ENCODE data around the gene C6. TPM values are rescaled to one million over a fixed set of nuclear protein-coding genes. Genes with fewer than 3 reads are reported as not detected.

Gene C6
- total and polyA plus RNA-seq, 4 donors, result 125 to 916 (median 269) TPM

DNA sequence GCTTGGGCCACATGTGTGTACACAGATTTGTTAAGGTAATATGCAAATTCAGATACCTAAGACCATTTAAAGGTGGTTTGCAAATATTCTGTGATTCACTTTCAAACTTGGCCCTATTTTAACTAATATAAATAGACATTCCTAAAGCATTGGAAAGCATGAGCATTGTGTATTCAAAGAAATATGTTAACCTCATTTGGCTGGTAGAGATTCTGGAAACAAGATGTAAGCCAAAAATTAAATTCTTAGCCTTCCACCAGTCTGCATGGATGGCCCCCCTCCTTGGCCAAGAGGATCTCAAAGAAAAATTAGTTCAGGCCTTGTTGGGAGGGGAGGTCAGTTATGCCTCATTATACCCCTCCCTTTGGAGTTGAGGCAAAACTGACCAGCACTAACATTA, 38.7 kb upstream of the C6 start:
- no peaks in the 10 kb centered on the region for H3K9me3 ChIP-seq (ENCODE audit: control insufficient read depth in 4 of 4, low read length in 3 of 4)
- H3K27me3 ChIP-seq (ENCODE audit: control insufficient read depth in 4 of 4, insufficient read depth in 4 of 4, low read length in 3 of 4), result no peaks in the 10 kb centered on the region
- no peak overlapping the region for H3K4me3 ChIP-seq (ENCODE audit: low read depth in 1 of 3, low read length in 3 of 3)
- no peaks in the 10 kb centered on the region for H3K4me1 ChIP-seq (ENCODE audit: control insufficient read depth in 4 of 4, insufficient read depth in 4 of 4, low read length in 3 of 4)
- no peak for TF ChIP-seq HNF4A (conservative IDR thresholded peaks at IDR 0.05)
- TF ChIP-seq ATF3 (IDR thresholded peaks at IDR 0.05), result no peak
- TF ChIP-seq JUND (IDR thresholded peaks at IDR 0.05), result no peak
- TF ChIP-seq, protein P1, sequence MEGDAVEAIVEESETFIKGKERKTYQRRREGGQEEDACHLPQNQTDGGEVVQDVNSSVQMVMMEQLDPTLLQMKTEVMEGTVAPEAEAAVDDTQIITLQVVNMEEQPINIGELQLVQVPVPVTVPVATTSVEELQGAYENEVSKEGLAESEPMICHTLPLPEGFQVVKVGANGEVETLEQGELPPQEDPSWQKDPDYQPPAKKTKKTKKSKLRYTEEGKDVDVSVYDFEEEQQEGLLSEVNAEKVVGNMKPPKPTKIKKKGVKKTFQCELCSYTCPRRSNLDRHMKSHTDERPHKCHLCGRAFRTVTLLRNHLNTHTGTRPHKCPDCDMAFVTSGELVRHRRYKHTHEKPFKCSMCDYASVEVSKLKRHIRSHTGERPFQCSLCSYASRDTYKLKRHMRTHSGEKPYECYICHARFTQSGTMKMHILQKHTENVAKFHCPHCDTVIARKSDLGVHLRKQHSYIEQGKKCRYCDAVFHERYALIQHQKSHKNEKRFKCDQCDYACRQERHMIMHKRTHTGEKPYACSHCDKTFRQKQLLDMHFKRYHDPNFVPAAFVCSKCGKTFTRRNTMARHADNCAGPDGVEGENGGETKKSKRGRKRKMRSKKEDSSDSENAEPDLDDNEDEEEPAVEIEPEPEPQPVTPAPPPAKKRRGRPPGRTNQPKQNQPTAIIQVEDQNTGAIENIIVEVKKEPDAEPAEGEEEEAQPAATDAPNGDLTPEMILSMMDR (IDR thresholded peaks at IDR 0.05; ENCODE audit: low read depth, low read length, missing input control), result no peak
- no peak for TF ChIP-seq RAD21 (IDR thresholded peaks at IDR 0.05)
- TF ChIP-seq ZBTB33 (IDR thresholded peaks at IDR 0.05), result no peak
- TF ChIP-seq EGR1 (IDR thresholded peaks at IDR 0.05; ENCODE audit: low read depth in 2 of 2), result no peak
- TF ChIP-seq, protein P2, sequence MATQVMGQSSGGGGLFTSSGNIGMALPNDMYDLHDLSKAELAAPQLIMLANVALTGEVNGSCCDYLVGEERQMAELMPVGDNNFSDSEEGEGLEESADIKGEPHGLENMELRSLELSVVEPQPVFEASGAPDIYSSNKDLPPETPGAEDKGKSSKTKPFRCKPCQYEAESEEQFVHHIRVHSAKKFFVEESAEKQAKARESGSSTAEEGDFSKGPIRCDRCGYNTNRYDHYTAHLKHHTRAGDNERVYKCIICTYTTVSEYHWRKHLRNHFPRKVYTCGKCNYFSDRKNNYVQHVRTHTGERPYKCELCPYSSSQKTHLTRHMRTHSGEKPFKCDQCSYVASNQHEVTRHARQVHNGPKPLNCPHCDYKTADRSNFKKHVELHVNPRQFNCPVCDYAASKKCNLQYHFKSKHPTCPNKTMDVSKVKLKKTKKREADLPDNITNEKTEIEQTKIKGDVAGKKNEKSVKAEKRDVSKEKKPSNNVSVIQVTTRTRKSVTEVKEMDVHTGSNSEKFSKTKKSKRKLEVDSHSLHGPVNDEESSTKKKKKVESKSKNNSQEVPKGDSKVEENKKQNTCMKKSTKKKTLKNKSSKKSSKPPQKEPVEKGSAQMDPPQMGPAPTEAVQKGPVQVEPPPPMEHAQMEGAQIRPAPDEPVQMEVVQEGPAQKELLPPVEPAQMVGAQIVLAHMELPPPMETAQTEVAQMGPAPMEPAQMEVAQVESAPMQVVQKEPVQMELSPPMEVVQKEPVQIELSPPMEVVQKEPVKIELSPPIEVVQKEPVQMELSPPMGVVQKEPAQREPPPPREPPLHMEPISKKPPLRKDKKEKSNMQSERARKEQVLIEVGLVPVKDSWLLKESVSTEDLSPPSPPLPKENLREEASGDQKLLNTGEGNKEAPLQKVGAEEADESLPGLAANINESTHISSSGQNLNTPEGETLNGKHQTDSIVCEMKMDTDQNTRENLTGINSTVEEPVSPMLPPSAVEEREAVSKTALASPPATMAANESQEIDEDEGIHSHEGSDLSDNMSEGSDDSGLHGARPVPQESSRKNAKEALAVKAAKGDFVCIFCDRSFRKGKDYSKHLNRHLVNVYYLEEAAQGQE (IDR thresholded peaks at IDR 0.05), result no peak
- no peak for TF ChIP-seq NR2F2 (IDR thresholded peaks at IDR 0.05)
- TF ChIP-seq FOXA1 (IDR thresholded peaks at IDR 0.05), result no peak
- no peak for TF ChIP-seq GABPA (IDR thresholded peaks at IDR 0.05 in 1 of 2, conservative IDR thresholded peaks at IDR 0.05 in 1 of 2)
- no peak for TF ChIP-seq RXRA (IDR thresholded peaks at IDR 0.05)
- TF ChIP-seq SP1 (IDR thresholded peaks at IDR 0.05), result no peak
- TF ChIP-seq, protein P3, sequence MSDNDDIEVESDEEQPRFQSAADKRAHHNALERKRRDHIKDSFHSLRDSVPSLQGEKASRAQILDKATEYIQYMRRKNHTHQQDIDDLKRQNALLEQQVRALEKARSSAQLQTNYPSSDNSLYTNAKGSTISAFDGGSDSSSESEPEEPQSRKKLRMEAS (IDR thresholded peaks at IDR 0.05), result no peak
- no peak for TF ChIP-seq HNF4G (IDR thresholded peaks at IDR 0.05)
- TF ChIP-seq TAF1 (conservative IDR thresholded peaks at IDR 0.05), result no peak
- TF ChIP-seq FOXA2 (IDR thresholded peaks at IDR 0.05), result no peak
- no peak for TF ChIP-seq YY1 (IDR thresholded peaks at IDR 0.05)
- H3K36me3 ChIP-seq (ENCODE audit: control insufficient read depth in 4 of 4, insufficient read depth in 3 of 4, low read depth in 1 of 4, low read length in 3 of 4), result no peaks in the 10 kb centered on the region
- no peak for DNase-seq (ENCODE audit: low spot score)
- H3K9ac ChIP-seq (ENCODE audit: low read depth in 1 of 2, low read length in 2 of 2), result no peak overlapping the region
- H3K27ac ChIP-seq (ENCODE audit: low read depth in 1 of 2, low read length in 2 of 2), result no peak overlapping the region
